Stimulated activated CD4-positive, alpha-beta T cell treated with anti-CD3 and anti-CD28 coated beads, Interleukin-12 subunit alpha, Interleukin-12 subunit beta, amount 100 ng/mL, for 24 hours (primary cell): ENCODE results near the gene CD180.

ENCODE experiments used
- DNase-seq, 2 experiments: peaks; one replicate each; pipeline ENCODE4 v3.0.0-alpha.2; 2020; ENCODE audit warnings: low read depth in 2 of 2

The CD180 gene

DNA sequence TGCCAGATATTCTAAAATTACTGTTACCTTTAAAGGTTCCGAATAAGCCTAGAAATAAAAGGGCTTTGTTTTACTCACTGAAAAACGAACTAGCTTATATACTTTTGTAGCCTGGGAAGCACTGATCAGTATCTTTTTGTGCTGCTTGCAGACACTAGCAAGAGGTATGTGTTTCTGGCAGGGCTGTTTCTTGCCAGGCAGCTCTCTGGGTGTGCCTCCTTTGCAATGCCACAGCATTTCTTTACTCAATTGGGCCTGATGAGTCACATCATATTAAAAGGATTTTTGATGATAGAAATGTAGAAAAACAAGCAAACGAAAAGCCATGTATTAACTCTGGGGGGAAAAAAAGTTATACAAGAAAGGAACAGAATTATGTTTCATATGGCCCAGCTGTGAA lies 35.6 kb downstream of the CD180 start:
- no peak for DNase-seq

DNA sequence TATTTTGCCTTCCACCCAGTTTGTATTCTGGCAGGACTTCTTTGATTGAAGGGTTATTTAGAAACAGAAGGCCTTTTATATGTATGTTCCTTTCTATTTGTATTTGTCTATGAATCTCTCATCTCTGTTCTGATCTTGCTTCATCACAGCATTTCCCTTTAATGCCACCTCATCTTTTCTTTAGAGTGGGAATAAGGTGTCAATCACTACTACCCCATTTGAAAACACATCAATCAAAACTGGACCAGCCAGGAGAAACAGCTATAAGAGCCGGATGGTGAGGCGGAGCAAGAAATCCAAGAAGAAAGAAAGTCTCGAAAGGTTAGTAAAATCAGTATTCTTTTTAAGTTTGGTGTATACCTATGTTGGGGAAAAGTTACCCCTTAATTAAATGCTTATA lies 36.3 kb downstream of the CD180 start:
- DNase-seq, result no peak

GRCh38 chr5:67156976-67157583 lies 39.5 kb downstream of the CD180 start:
- peak in 1 of 2 experiments; percentile 45 for DNase-seq

DNA sequence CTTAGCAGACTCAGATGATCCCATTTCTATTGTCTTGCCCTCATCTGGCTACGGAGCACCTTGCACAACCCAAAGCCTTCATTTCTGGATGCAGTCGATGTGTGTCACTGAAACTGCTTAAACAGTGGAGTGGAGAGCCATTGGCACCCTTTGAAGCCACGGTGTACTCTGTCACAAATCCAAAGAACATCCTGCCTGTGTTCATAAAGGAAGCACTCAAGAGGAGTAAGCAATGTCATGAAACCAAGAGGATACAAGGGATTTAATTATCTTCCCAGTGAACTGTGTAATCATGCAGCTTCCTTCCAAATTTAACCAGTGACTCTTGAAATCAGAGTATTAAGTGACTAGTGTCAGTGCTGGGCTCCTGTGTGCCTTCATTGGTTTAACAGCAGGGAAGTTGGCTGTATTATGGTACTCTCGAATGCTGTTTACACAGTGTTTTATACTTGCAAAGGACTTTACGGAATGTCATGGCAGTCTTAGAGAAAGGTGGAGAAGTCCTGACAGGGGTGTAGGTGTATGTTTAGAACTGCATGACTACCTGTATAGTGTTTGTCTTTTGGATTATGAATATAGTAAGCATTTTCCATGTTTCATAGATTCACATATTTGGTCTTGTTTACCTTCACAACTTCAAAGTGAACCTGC lies 41.9 kb downstream of the CD180 start:
- DNase-seq, result no peak

DNA sequence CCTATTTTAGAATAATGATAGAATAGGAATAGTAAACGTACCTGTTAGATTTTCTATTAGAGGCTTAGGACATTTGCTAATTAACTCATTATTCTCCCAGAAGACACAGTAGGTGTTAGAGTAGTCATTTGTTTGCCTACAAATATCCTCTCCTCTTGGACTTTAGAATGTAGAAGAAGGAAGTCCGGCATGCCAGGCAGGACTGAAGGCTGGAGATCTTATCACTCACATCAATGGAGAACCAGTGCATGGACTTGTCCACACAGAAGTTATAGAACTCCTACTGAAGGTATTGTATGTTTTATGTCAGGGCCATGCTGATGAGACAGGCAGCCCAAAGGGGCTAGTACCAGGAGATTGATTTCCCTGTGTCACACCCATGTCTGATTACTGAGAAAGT lies 43.3 kb downstream of the CD180 start:
- DNase-seq, result no peak

GRCh38 chr5:67152400-67152799 lies 44.2 kb downstream of the CD180 start:
- DNase-seq, result no peak

DNA sequence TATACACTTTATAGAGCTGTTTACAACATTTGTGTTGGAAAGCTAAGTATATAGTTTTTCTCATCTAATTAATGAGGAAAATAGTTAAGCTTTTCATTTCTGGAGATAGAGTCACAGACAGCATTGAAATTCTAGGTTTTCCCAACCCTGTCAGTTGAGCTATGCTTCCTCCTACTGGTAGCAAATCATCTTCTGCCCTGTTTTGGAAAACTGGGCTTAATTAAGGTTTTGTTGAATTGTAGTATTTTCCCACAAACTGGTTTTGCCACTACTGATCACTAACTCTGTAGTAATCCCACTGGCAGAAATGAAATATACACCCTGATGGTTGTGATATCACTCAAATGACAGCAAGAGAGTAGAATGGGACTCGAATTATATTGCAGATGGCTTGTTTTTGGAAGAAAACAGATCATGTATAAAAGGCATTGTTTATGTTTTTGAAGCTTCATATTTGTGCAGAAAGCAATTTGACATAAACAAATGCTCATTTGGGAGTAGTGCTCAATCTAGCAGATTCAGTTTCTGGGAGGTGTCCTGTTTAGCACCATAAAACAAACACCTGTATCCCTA lies 46.6 kb downstream of the CD180 start:
- DNase-seq, result no peak

DNA sequence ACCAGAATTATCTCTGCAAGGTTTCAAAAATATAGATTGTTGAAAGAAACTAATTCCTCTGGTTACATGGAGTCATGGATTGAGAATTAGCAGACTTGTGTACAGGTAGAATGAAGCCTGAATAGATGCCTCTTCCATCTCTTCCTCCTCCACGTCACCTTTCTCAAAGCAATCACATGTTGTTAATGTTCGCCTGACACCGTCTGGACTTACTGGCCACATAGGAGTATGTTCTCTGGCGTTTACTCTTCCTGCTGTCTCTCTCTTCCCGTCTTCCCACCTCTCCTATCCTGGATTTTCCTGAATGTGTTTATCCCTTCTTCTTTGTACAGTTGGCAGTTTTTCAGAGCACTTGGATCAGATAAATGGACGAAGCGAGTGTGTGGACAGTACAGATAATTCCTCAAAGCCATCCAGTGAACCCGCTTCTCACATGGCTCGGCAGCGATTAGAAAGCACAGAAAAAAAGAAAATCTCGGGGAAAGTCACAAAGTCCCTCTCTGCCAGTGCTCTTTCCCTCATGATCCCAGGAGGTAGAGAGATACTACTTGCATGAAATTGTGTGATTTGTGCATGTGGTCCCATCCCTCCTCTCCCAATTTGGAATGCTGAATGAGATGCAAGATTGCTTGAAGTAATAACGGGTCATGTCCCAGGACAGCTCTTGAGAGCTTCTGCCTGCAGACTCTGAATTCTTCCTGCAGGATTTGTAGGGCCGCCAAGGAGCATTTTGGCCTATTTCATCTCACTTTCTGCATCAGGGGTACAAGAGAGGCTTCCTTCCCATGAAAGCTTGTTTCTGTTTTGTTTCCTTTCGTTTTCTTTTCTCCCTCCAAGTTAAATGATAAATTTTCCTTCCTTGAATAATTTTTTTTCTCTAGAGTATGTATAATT lies 47.3 kb downstream of the CD180 start:
- no peak for DNase-seq

DNA sequence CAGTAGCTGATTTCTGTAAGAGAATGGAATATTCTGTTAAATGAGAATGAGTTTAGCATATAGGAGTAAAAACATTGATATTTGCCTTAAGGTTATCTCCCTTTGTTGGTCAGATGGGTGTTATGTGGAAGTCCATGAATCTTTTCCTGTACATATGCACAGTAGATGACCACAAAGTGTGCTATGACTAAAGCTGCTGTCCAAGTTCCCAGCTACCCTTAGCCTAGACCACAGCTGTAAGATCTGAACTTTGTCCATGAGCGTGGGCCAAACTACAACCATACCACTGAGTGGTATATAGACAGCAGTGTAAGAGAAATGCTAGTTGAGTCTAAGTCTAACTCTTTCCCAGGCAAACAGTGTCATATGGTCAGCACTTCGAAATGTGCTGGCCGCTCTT lies 48.8 kb downstream of the CD180 start:
- DNase-seq, result no peak

- no peak for DNase-seq
Measured at GRCh38 chr5:67146981-67147380, 49.6 kb downstream of the CD180 start.

DNA sequence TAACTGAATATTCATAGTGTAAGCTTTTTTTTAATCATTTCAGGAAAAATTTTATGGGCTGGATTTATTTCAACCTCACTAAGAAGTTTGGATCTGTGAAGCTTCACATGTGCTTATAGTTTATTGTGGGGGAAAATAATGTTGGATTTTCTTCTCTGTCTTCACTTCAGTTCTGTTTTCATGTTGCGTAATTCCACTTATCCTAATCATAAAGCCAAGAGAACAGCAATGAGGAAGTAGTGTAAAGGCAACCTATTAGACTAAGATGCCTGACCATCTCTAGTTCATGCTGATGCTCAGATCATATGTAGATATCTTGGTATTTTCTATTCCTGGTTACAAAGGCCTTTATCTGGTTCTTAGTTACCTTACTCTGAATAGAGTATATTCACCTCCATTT lies 50.0 kb downstream of the CD180 start:
- no peak for DNase-seq

- no peak for DNase-seq
Measured at GRCh38 chr5:67144183-67144639, 52.4 kb downstream of the CD180 start.

- DNase-seq, result no peak
Measured at GRCh38 chr5:67143549-67143948, 53.0 kb downstream of the CD180 start.

GRCh38 chr5:67142816-67143215 lies 53.8 kb downstream of the CD180 start:
- no peak for DNase-seq

DNA sequence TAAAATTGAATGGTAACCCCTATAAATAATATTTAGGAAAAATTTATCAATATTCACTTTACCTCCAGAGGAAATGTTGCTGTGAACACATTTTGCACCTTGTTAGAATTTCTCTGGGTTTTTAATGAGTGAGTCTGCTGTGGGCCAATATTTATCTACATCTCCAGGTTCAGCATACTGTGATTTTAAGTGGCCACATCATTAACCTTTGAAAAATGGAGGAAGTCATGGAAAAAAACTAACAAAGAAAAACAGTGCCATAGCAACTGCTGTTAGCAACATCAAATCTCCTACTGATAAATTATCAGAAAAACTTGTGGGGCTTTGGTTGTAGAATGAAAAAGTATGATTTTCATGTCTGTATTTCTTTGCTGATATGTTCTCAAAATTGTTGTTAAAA lies 55.0 kb downstream of the CD180 start:
- no peak for DNase-seq

- DNase-seq, result no peak
Measured at GRCh38 chr5:67140413-67140812, 56.2 kb downstream of the CD180 start.

GRCh38 chr5:67139030-67139429 lies 57.6 kb downstream of the CD180 start:
- no peak for DNase-seq

DNA sequence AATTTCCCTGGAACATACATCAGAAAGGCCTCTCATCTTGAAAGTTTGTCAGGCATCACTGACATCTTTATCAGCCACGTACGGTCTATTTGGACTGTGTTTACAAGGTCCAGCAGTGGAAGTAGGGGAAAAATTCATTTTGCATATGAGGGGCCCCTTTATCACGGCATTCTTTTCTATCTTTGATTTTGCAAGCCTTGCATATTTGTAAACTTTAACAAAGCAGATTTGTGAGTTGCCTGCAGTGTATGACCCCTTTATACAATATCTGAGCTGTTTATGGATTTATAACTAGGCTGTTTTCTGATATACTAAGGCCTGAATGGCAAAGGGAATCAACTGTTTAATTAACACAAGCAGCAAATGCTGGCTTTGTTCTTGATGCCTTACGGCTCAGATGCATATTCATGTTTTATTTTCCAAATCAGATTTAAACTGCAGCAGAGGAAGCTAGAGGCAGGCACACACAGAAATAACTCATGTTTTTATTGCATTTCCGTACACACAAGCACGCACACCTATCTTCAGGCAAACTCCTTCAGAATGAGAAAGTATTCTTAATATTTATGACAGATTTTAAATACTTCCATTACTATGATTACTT lies 61.1 kb downstream of the CD180 start:
- DNase-seq, result no peak

DNA sequence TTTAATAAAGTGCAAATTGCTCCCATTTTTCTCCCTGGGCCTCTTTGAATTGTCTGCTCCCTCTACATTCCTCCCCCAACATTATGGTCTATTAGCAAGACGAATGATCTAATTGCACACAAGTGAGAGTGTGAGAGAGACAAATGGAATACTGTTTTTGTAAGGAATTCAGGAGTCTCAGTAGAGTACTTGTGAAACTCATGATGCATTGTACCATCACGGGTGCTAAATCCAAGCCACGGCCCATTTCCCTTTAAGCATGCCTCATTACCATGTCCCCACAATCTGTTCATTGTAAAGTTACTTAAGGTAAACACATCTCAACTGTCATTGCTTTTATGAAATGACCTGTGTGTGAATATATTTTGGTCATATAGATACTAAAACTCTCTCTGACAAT lies 62.8 kb downstream of the CD180 start:
- DNase-seq, result no peak

- DNase-seq, result no peak
Measured at GRCh38 chr5:67133217-67133616, 63.4 kb downstream of the CD180 start.

- DNase-seq, result no peak
Measured at GRCh38 chr5:67129768-67130167, 66.8 kb downstream of the CD180 start.
